Activated T-cell treated with anti-CD3 and anti-CD28 coated beads, Interleukin-2, amount 50 U/mL, for 4 hours (primary cell): ENCODE measurements around the gene SLFN5. TPM values are rescaled to one million over a fixed set of nuclear protein-coding genes. Genes with fewer than 3 reads are reported as not detected.
"Not testable (repeated sequence)": the region's sequence is repeated elsewhere in the genome, so short reads cannot be mapped to it uniquely, and the experiment has no call there.

Experiments
- ATAC-seq, 2 donors: fragments of 200-7000 bp; cut with Tn5 transposase; one replicate each; pipeline ENCODE4 v1.10.0; 2021
- DNase-seq: peaks from one replicate; pipeline ENCODE4 v3.0.0-alpha.2; 2020
- H3K27me3 Mint-ChIP-seq: one replicate; pipeline ENCODE4 v1.8.0; 2021; ENCODE audit warnings: low read depth, mixed read lengths
- H3K36me3 Mint-ChIP-seq: one replicate; pipeline ENCODE4 v1.8.0; 2022; ENCODE audit warnings: mixed read lengths; ENCODE audit not compliant: insufficient read depth
- H3K4me1 Mint-ChIP-seq: one replicate; pipeline ENCODE4 v1.8.0; 2021; ENCODE audit warnings: low read depth, mixed read lengths
- H3K4me3 Mint-ChIP-seq: one replicate; pipeline ENCODE4 v1.8.0; 2021; ENCODE audit warnings: mild to moderate bottlenecking, moderate library complexity, mixed read lengths
- H3K9me3 Mint-ChIP-seq: one replicate; pipeline ENCODE4 v1.8.0; 2021; ENCODE audit warnings: mixed read lengths
- total RNA-seq, 3 donors: library from RNA; stranded (reverse); gene quantifications; one replicate each; pipeline ENCODE4 v1.2.1, GENCODE V29; 2021

SLFN5 gene
- total RNA-seq, 3 donors from 2014 or later = 5.2 to 16.2 (median 8.0) TPM

DNA sequence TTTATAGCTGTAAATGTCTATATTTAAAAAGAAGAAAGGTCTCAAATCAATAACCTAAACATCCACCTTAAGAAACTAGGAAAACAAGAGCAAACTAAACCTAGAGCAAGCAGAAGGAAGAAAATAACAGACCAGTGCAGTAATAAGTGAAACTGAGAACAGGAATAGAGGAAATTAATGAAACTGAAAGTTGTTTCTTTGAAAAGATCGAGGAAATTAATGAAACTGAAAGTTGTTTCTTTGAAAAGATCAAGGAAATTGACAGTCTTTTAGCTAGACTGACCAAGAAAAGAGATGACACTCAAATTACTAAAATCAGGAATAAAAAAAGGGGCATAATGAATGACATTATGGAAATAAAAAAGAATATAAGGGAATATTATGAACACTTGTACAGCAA lies 46.4 kb downstream of the SLFN5 start:
- H3K4me1 Mint-ChIP-seq = peaks cover 41% of the 10 kb centered on the region
- ATAC-seq = no peak
- H3K27me3 Mint-ChIP-seq = no peaks in the 10 kb centered on the region
- H3K9me3 Mint-ChIP-seq = peaks cover 7% of the 10 kb centered on the region
- no peaks in the 10 kb centered on the region for H3K36me3 Mint-ChIP-seq
- peak overlapping the region; percentile 66 for H3K4me3 Mint-ChIP-seq
- DNase-seq = no peak

- DNase-seq = no peak
- peak; percentile 23 to 38 for ATAC-seq
- H3K9me3 Mint-ChIP-seq = peaks cover 17% of the 10 kb centered on the region
- peaks cover 30% of the 10 kb centered on the region for H3K4me1 Mint-ChIP-seq
- no peak overlapping the region for H3K4me3 Mint-ChIP-seq
- no peaks in the 10 kb centered on the region for H3K36me3 Mint-ChIP-seq
- no peaks in the 10 kb centered on the region for H3K27me3 Mint-ChIP-seq
Measured at GRCh38 chr17:35291802-35292201, 48.9 kb downstream of the SLFN5 start.

DNA sequence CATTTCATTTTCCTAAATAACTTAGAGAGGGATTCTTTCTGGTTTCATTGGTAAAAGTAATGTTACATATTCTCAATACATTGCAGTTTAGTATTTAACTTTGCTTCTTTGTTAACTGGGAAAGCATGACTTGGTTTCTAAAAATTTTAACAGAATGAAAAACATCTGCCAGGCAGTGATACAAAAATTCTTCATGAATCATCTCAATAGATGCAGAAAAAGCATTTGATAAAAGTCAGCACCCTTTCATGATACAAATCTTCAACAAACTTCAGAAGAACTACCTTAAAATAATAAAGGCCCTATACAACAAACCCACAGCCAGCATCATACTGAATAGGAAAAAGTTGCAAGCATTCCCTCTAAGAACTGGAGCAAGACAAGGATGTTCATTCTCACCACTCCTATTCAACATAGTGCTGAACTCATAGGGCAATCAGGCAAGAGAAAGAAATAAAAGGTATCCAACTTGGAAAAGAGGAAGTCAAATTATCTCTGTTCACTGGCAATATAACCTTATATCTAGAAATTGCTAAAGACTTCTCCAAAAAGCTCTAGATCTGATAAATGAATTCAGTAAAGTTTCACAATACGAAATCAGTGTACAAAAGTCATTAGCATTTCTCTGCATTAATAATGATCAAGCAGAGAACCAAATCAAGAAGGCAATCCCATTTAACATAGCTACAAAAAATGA lies 50.4 kb downstream of the SLFN5 start:
- Mint-ChIP-seq H3K9me3 (peaks cover 17% of the 10 kb centered on the region), H3K4me3 (no peak overlapping the region), H3K4me1 (peaks cover 21% of the 10 kb centered on the region), H3K36me3 (no peaks in the 10 kb centered on the region), H3K27me3 (peaks cover 2% of the 10 kb centered on the region)
- DNase-seq = no peak
- ATAC-seq = no peak

DNA sequence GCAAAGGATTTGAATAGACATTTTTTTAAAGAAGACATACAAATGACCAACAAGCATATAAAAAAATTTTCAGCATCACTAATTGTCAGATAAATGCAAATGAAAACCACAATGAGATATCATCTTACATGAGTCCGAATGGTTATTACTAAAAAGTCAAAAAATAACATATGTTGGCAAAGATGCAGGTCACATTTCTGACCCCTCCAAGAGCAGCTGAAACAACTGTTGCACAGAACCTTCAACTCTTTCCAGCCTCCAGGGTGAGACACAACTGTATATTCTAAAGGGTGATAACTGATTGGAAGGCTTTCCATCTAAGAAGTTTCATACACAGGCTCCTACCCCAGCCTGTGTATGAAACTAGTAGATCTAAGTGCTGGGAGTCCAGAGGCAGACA lies 51.9 kb downstream of the SLFN5 start:
- DNase-seq (no peak), ATAC-seq (no peak)
- Mint-ChIP-seq H3K27me3 (peaks cover 3% of the 10 kb centered on the region), H3K4me1 (peaks cover 6% of the 10 kb centered on the region), H3K9me3 (peaks cover 10% of the 10 kb centered on the region), H3K4me3 (no peak overlapping the region), H3K36me3 (no peaks in the 10 kb centered on the region)

DNA sequence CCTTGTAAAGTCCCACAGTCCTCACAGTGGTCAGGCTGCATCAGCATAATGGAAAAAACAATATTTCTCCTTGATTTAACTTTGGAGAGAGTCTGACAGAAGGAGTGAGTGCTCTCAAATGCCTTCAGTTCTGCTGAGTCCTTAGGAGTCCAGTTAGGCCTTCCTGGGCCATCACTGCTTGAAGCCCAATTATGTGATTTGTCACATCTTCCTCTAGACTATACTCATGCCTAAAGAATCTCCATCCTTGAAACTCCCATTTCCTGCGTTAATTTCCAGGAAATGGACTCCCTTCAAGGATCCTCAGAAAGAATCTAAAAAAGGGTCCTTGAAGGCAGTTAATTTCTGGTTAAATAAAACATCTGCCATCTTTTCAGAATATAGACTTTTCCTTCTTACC lies 52.8 kb downstream of the SLFN5 start:
- peaks cover 3% of the 10 kb centered on the region for H3K27me3 Mint-ChIP-seq
- ATAC-seq = no peak
- DNase-seq = no peak
- H3K9me3 Mint-ChIP-seq = peaks cover 10% of the 10 kb centered on the region
- H3K36me3 Mint-ChIP-seq = no peaks in the 10 kb centered on the region
- peaks cover 1% of the 10 kb centered on the region for H3K4me1 Mint-ChIP-seq
- no peak overlapping the region for H3K4me3 Mint-ChIP-seq

GRCh38 chr17:35297666-35298065 lies 54.8 kb downstream of the SLFN5 start:
- H3K4me1 Mint-ChIP-seq = no peaks in the 10 kb centered on the region
- DNase-seq = no peak
- no peak for ATAC-seq
- H3K27me3 Mint-ChIP-seq = peaks cover 3% of the 10 kb centered on the region
- peaks cover 16% of the 10 kb centered on the region for H3K9me3 Mint-ChIP-seq
- H3K36me3 Mint-ChIP-seq = peaks cover 4% of the 10 kb centered on the region
- no peak overlapping the region for H3K4me3 Mint-ChIP-seq

GRCh38 chr17:35298639-35299038 lies 55.8 kb downstream of the SLFN5 start:
- Mint-ChIP-seq H3K27me3 (peaks cover 3% of the 10 kb centered on the region), H3K9me3 (peaks cover 23% of the 10 kb centered on the region), H3K36me3 (peaks cover 7% of the 10 kb centered on the region), H3K4me1 (no peaks in the 10 kb centered on the region), H3K4me3 (no peak overlapping the region)
- DNase-seq = no peak
- ATAC-seq = no peak

DNA sequence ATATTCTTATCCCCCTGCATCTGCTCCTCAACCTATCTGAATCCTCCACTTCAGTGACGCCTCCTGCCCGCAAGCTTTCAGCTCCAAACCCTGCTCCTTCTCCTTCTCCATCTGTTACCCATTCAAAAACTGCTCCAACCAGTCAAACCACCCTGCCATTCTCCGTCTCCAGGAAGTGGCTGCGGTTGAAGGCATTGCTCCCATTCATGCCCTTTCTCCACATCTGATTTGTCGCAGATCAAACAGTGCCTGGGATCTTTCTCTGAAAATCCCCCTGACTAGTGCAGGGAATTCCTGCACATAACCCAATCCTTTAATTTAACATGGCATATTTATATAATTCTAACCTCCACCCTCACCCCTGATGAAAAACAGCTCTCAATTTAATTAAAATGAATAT lies 56.3 kb downstream of the SLFN5 start:
- H3K27me3 Mint-ChIP-seq = peaks cover 3% of the 10 kb centered on the region
- H3K36me3 Mint-ChIP-seq = peaks cover 8% of the 10 kb centered on the region
- ATAC-seq = no peak
- peaks cover 28% of the 10 kb centered on the region for H3K9me3 Mint-ChIP-seq
- no peak overlapping the region for H3K4me3 Mint-ChIP-seq
- DNase-seq = no peak
- H3K4me1 Mint-ChIP-seq = no peaks in the 10 kb centered on the region

- ATAC-seq, H3K9me3 Mint-ChIP-seq, H3K27me3 Mint-ChIP-seq, H3K4me3 Mint-ChIP-seq, H3K36me3 Mint-ChIP-seq, DNase-seq: not testable (repeated sequence)
- peaks cover 26% of the 10 kb centered on the region for H3K4me1 Mint-ChIP-seq
Measured at GRCh38 chr17:35309345-35309744, 66.5 kb downstream of the SLFN5 start.

DNA sequence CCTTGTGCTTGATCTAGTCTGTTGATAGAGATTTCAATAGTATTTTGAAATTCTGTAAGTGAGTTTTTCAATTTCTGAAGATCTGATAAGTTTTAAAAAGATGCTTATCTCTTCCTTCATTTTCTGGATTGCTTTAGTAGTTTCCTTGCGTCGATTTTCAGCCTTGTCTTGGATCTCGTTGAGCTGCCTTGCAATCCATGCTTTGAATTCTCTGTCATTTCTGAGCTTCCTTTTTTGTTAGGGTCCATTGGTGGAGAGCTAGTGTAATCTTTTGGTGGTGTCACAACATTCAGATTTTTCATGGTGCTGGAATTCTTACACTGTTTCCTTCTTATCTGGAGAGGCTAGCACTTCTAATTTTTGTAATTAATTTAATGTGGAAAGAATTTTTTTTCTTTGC lies 69.5 kb downstream of the SLFN5 start:
- Mint-ChIP-seq H3K4me3 (no peak overlapping the region), H3K4me1 (peaks cover 39% of the 10 kb centered on the region), H3K36me3 (no peaks in the 10 kb centered on the region), H3K9me3 (peaks cover 3% of the 10 kb centered on the region), H3K27me3 (no peaks in the 10 kb centered on the region)
- DNase-seq (no peak), ATAC-seq (no peak)

GRCh38 chr17:35312790-35313711 lies 70.2 kb downstream of the SLFN5 start:
- peaks cover 3% of the 10 kb centered on the region for H3K9me3 Mint-ChIP-seq
- peak overlapping the region; percentile 86 for H3K4me3 Mint-ChIP-seq
- ATAC-seq (peak; percentile 88 to 93), DNase-seq (peak; percentile 65)
- H3K27me3 Mint-ChIP-seq = no peaks in the 10 kb centered on the region
- no peaks in the 10 kb centered on the region for H3K36me3 Mint-ChIP-seq
- peaks cover 45% of the 10 kb centered on the region for H3K4me1 Mint-ChIP-seq

- Mint-ChIP-seq H3K9me3 (no peaks in the 10 kb centered on the region), H3K27me3 (no peaks in the 10 kb centered on the region), H3K4me3 (peak overlapping the region; percentile 86), H3K4me1 (peaks cover 43% of the 10 kb centered on the region), H3K36me3 (no peaks in the 10 kb centered on the region)
- DNase-seq = no peak
- ATAC-seq = no peak
Measured at GRCh38 chr17:35313875-35314409, 71.1 kb downstream of the SLFN5 start.

GRCh38 chr17:35314415-35315216 lies 71.7 kb downstream of the SLFN5 start:
- peak overlapping the region; percentile 86 for H3K4me3 Mint-ChIP-seq
- no peak for DNase-seq
- ATAC-seq = no peak
- no peaks in the 10 kb centered on the region for H3K27me3 Mint-ChIP-seq
- H3K36me3 Mint-ChIP-seq = peaks cover 2% of the 10 kb centered on the region
- H3K4me1 Mint-ChIP-seq = peaks cover 43% of the 10 kb centered on the region
- H3K9me3 Mint-ChIP-seq = no peaks in the 10 kb centered on the region

- Mint-ChIP-seq H3K4me3 (no peak overlapping the region), H3K4me1 (peaks cover 43% of the 10 kb centered on the region), H3K27me3 (no peaks in the 10 kb centered on the region), H3K36me3 (peaks cover 7% of the 10 kb centered on the region), H3K9me3 (no peaks in the 10 kb centered on the region)
- ATAC-seq (no peak), DNase-seq (no peak)
Measured at GRCh38 chr17:35315283-35315682, 72.4 kb downstream of the SLFN5 start.
